ENCODE results near the gene KLHL20.

DNA sequence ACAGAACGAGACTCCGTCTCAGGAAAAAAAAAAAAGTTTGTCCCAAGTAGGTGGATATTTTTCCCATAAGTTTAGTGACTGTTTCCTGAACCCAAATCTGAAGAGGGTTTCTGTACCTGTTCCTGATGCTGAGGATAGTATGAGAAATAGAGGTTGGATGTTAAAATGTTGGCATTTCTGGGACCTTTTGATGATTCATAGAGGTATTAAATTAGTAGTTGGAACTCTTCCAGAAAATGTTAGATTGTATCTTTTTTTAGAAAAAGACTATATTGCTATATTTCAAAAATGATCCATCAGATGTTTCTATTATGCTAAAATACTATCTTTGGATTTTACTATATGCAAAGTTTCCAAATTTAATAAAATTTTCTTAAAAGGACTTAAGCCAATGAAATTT, 112.8 kb downstream of the KLHL20 start:
- TF ChIP-seq POLR2A (IDR thresholded peaks at IDR 0.05) = no peak
- TF ChIP-seq, protein P1, sequence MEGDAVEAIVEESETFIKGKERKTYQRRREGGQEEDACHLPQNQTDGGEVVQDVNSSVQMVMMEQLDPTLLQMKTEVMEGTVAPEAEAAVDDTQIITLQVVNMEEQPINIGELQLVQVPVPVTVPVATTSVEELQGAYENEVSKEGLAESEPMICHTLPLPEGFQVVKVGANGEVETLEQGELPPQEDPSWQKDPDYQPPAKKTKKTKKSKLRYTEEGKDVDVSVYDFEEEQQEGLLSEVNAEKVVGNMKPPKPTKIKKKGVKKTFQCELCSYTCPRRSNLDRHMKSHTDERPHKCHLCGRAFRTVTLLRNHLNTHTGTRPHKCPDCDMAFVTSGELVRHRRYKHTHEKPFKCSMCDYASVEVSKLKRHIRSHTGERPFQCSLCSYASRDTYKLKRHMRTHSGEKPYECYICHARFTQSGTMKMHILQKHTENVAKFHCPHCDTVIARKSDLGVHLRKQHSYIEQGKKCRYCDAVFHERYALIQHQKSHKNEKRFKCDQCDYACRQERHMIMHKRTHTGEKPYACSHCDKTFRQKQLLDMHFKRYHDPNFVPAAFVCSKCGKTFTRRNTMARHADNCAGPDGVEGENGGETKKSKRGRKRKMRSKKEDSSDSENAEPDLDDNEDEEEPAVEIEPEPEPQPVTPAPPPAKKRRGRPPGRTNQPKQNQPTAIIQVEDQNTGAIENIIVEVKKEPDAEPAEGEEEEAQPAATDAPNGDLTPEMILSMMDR (IDR thresholded peaks at IDR 0.05) = no peak

All from uterus (tissue), 2 donors.